H1 (cell line): ENCODE data around the gene ABTB1. TPM values are rescaled to one million over a fixed set of nuclear protein-coding genes. Genes with fewer than 3 reads are reported as not detected.

ENCODE experiments used
- CTCF ChIA-PET: fragments of 300-600 bp; sonication (Branson Sonifier 250); formaldehyde crosslinking; loops from one replicate; lab custom pipeline; 2021; ENCODE audit not compliant: partially characterized antibody; lab: Charles Lee
- POLR2A ChIA-PET: fragments of 300-600 bp; sonication (Branson Sonifier 250); formaldehyde crosslinking; loops from one replicate; lab custom pipeline; 2021; ENCODE audit warnings: inconsistent platforms; ENCODE audit not compliant: partially characterized antibody; lab: Charles Lee
- DNase-seq, 2 experiments: peaks; one replicate each; pipeline versions ENCODE4 v3.0.0 to v3.0.0-alpha.2; 2010 to 2022; ENCODE audit warnings: low spot score in 2 of 2, low read depth in 1 of 2, mixed read lengths in 1 of 2
- FAIRE-seq: peaks from 2 replicates; lab custom pipeline; 2011; peaks lifted over from hg19 to GRCh38; lab: Jason Lieb, UNC
- H2AFZ ChIP-seq: 2 replicates; pipeline ENCODE4 v1.8.1; 2012; ENCODE audit warnings: low read length, inconsistent platforms
- H2AK5ac ChIP-seq: 2 replicates; pipeline ENCODE4 v1.6.1; 2013; ENCODE audit warnings: low read depth, low read length
- H2BK120ac ChIP-seq: replicated peaks from 2 replicates; pipeline ENCODE3; 2013; ENCODE audit warnings: low read depth, low read length, inconsistent platforms
- H2BK12ac ChIP-seq: 2 replicates; pipeline ENCODE4 v1.6.1; 2013; ENCODE audit warnings: low read depth, low read length
- H2BK15ac ChIP-seq: 2 replicates; pipeline ENCODE4 v1.6.1; 2013; ENCODE audit warnings: low read length
- H2BK20ac ChIP-seq: 2 replicates; pipeline ENCODE4 v1.6.1; 2013; ENCODE audit warnings: low read length
- H2BK5ac ChIP-seq: 2 replicates; pipeline ENCODE4 v1.6.1; 2013; ENCODE audit warnings: low read depth, low read length
- H3K14ac ChIP-seq: 2 replicates; pipeline ENCODE4 v1.6.1; 2013; ENCODE audit warnings: inconsistent platforms; ENCODE audit not compliant: insufficient read length
- H3K18ac ChIP-seq: 2 replicates; pipeline ENCODE4 v1.6.1; 2013; ENCODE audit warnings: low read length; ENCODE audit errors: extremely low read depth
- H3K23ac ChIP-seq: 2 replicates; pipeline ENCODE4 v1.6.1; 2013; ENCODE audit warnings: inconsistent platforms; ENCODE audit not compliant: insufficient read length
- H3K23me2 ChIP-seq: 2 replicates; pipeline ENCODE4 v1.6.1; 2013; ENCODE audit warnings: low read depth, low read length
- H3K27ac ChIP-seq: 2 replicates; pipeline ENCODE4 v1.6.1; 2011; ENCODE audit warnings: low read depth, low read length, inconsistent platforms
- H3K27me3 ChIP-seq, 4 experiments: replicated peaks in 1 of 4; 1 replicate in 1 of 4; 2 replicates in 3 of 4; pipeline versions ENCODE4 v1.6.1 to v1.8.1; 2011 to 2013; ENCODE audit warnings: low read length in 3 of 4, mild to moderate bottlenecking in 3 of 4, inconsistent platforms in 2 of 4, mixed read lengths in 2 of 4, moderate library complexity in 1 of 4; ENCODE audit not compliant: control insufficient read depth in 3 of 4, insufficient read depth in 3 of 4; ENCODE audit errors: extremely low read depth in 1 of 4
- H3K36me3 ChIP-seq, 4 experiments: 2 replicates each; pipeline versions ENCODE4 v1.6.1 to v1.8.1; 2011 to 2013; ENCODE audit warnings: mild to moderate bottlenecking in 4 of 4, low read length in 3 of 4, moderate library complexity in 2 of 4, control low read depth in 1 of 4, inconsistent platforms in 1 of 4; ENCODE audit not compliant: insufficient read depth in 4 of 4, control insufficient read depth in 2 of 4
- H3K4ac ChIP-seq: replicated peaks from 2 replicates; pipeline ENCODE3; 2013; ENCODE audit warnings: low read length, low read depth, mixed read lengths, inconsistent platforms; ENCODE audit not compliant: insufficient read length
- H3K4me1 ChIP-seq, 4 experiments: replicated peaks in 1 of 4; 1 replicate in 1 of 4; 2 replicates in 3 of 4; pipeline versions ENCODE4 v1.6.1 to v1.8.1; 2011 to 2013; ENCODE audit warnings: low read length in 3 of 4, inconsistent platforms in 2 of 4, mixed read lengths in 1 of 4; ENCODE audit not compliant: insufficient read depth in 4 of 4, control insufficient read depth in 3 of 4
- H3K4me2 ChIP-seq, 2 experiments: 2 replicates each; pipeline versions ENCODE4 v1.6.1 to v1.8.1; 2011 to 2013; ENCODE audit warnings: low read depth in 2 of 2, low read length in 2 of 2, control low read depth in 1 of 2, inconsistent platforms in 1 of 2, mild to moderate bottlenecking in 1 of 2; ENCODE audit not compliant: insufficient read depth in 1 of 2
- H3K4me3 ChIP-seq, 4 experiments: fragments of 200-600, 300-600 bp in 1 of 4; sonication (generic), shearing (Covaris generic), sonication (Bioruptor Twin) in 1 of 4; 2 replicates each; pipeline versions ENCODE4 v1.5.1 to v1.8.1; 2011 to 2016; ENCODE audit warnings: low read length in 4 of 4, low read depth in 3 of 4, control low read depth in 2 of 4, inconsistent platforms in 2 of 4, mild to moderate bottlenecking in 2 of 4, mixed read lengths in 1 of 4, moderate library complexity in 1 of 4; ENCODE audit not compliant: insufficient read depth in 2 of 4; ENCODE audit errors: extremely low read depth in 1 of 4
- H3K56ac ChIP-seq: replicated peaks from 2 replicates; pipeline ENCODE3; 2013; ENCODE audit warnings: low read depth, mild to moderate bottlenecking, mixed read lengths, low read length, inconsistent platforms; ENCODE audit not compliant: insufficient read length
- H3K79me1 ChIP-seq: 2 replicates; pipeline ENCODE4 v1.6.1; 2013; ENCODE audit warnings: low read depth, low read length, control low read depth
- H3K79me2 ChIP-seq, 2 experiments: 2 replicates each; pipeline versions ENCODE4 v1.6.1 to v1.8.1; 2012 to 2013; ENCODE audit warnings: low read length in 2 of 2, mild to moderate bottlenecking in 2 of 2, inconsistent platforms in 1 of 2; ENCODE audit not compliant: insufficient read depth in 2 of 2, control insufficient read depth in 1 of 2
- H3K9ac ChIP-seq, 4 experiments: replicated peaks in 1 of 4; 1 replicate in 1 of 4; 2 replicates in 3 of 4; pipeline versions ENCODE4 v1.6.1 to v1.8.1; 2011 to 2013; ENCODE audit warnings: low read depth in 3 of 4, low read length in 3 of 4, control low read depth in 2 of 4, mild to moderate bottlenecking in 2 of 4, moderate library complexity in 2 of 4, inconsistent platforms in 1 of 4; ENCODE audit errors: extremely low read depth in 1 of 4
- H3K9me3 ChIP-seq, 2 experiments: 2 replicates each; pipeline versions ENCODE4 v1.6.1 to v1.8.1; 2012 to 2013; ENCODE audit warnings: mild to moderate bottlenecking in 2 of 2, moderate library complexity in 2 of 2, control low read depth in 1 of 2, inconsistent platforms in 1 of 2, low read depth in 1 of 2, low read length in 1 of 2, mixed read lengths in 1 of 2; ENCODE audit not compliant: insufficient read depth in 2 of 2
- H4K20me1 ChIP-seq, 2 experiments: replicated peaks in 1 of 2; 2 replicates each; pipeline versions ENCODE3 to v1.8.1; 2011 to 2013; ENCODE audit warnings: inconsistent platforms in 2 of 2, low read length in 2 of 2, mild to moderate bottlenecking in 1 of 2; ENCODE audit not compliant: insufficient read depth in 2 of 2, control insufficient read depth in 1 of 2
- H4K5ac ChIP-seq: 2 replicates; pipeline ENCODE4 v1.6.1; 2013; ENCODE audit warnings: low read length, low read depth, mixed read lengths, inconsistent platforms; ENCODE audit not compliant: insufficient read length
- H4K8ac ChIP-seq: 2 replicates; pipeline ENCODE4 v1.8.0; 2013; ENCODE audit warnings: mild to moderate bottlenecking, moderate library complexity, low read length, inconsistent platforms; ENCODE audit not compliant: insufficient read depth; ENCODE audit errors: extremely low read depth
- H4K91ac ChIP-seq: replicated peaks from 2 replicates; pipeline ENCODE3; 2013; ENCODE audit warnings: low read length, mixed read lengths, inconsistent platforms; ENCODE audit not compliant: insufficient read length
- E2F6 ChIP-seq: IDR thresholded peaks from 2 replicates; pipeline ENCODE4 v1.6.1; 2012; ENCODE audit warnings: inconsistent platforms
- EP300 ChIP-seq, 2 experiments: IDR thresholded peaks; 1 replicate in 1 of 2; 2 replicates in 1 of 2; pipeline ENCODE4 v1.6.1; 2011 to 2012; ENCODE audit warnings: low read depth in 2 of 2, low read length in 2 of 2, mild to moderate bottlenecking in 2 of 2, borderline replicate concordance in 1 of 2, inconsistent platforms in 1 of 2, moderate library complexity in 1 of 2
- KDM5A ChIP-seq: fragments of 200-600 bp; IDR thresholded peaks from 2 replicates; pipeline ENCODE4 v1.7.1; 2012; ENCODE audit warnings: mild to moderate bottlenecking, low read length, inconsistent platforms, mixed read lengths
- MAFK ChIP-seq: IDR thresholded peaks from 2 replicates; pipeline ENCODE4 v1.6.1; 2012; ENCODE audit warnings: low read depth, mild to moderate bottlenecking, improper control_type of control experiment, low read length
- RXRA ChIP-seq: IDR thresholded peaks from 2 replicates; pipeline ENCODE4 v1.6.1; 2011; ENCODE audit warnings: low read depth, mild to moderate bottlenecking, low read length, moderate library complexity; ENCODE audit not compliant: insufficient read depth
- SIRT6 ChIP-seq: IDR thresholded peaks from one replicate; pipeline ENCODE4 v1.7.1; 2012; ENCODE audit warnings: low read length, inconsistent platforms
- SP1 ChIP-seq: IDR thresholded peaks from 2 replicates; pipeline ENCODE4 v1.6.1; 2011; ENCODE audit warnings: low read depth, low read length
- TAF7 ChIP-seq: optimal IDR thresholded peaks from 2 replicates; pipeline ENCODE3; 2011; ENCODE audit warnings: low read depth, mild to moderate bottlenecking, inconsistent platforms, low read length, moderate library complexity, borderline replicate concordance
- WGBS, 2 experiments: shearing (Covaris generic) in 1 of 2; methylation state at CpG; one replicate each; pipeline versions ENCODE4 v1.1.6 to v1.1.7; 2013 to 2015; ENCODE audit warnings: low lambda C conversion rate in 2 of 2, mixed read lengths in 2 of 2, inconsistent platforms in 1 of 2, low coverage in 1 of 2, missing lambda C conversion rate in 1 of 2; ENCODE audit not compliant: insufficient replicate concordance in 2 of 2, insufficient coverage in 1 of 2, insufficient read length in 1 of 2; ENCODE audit errors: extremely low coverage in 1 of 2, missing lambda C conversion rate in 1 of 2; 5-methylcytosine and 5-hydroxymethylcytosine counted together
- polyA plus RNA-seq, 7 experiments: library from polyadenylated mRNA; depleted of rRNA in 3 of 7; stranded (reverse) in 5 of 7; unstranded in 2 of 7; fragments of >200 nt in 5 of 7; fragments of 200-250 nt in 2 of 7; gene quantifications; 1 replicate in 5 of 7; 2 replicates in 1 of 7; 4 replicates in 1 of 7; pipeline versions ENCODE4 v1.2.1 to v1.2.3, GENCODE V29; 2011 to 2013; ENCODE audit warnings: missing spikeins in 2 of 7, mixed read lengths in 2 of 7
- total RNA-seq: library from RNA; stranded (reverse); fragmentation: NEBNext Ultra II Directional; extraction: Animal tissue kit (Norgen Biotek cat#: 25700); gene quantifications from 2 replicates; pipeline ENCODE4 v1.2.1, GENCODE V29; 2021

The ABTB1 gene
- total and polyA plus RNA-seq, 2 of the 8 experiments (the other 6 are each of a cell fraction or from before 2014, with no cell fraction given) = 7.1 to 9.4 TPM

DNA sequence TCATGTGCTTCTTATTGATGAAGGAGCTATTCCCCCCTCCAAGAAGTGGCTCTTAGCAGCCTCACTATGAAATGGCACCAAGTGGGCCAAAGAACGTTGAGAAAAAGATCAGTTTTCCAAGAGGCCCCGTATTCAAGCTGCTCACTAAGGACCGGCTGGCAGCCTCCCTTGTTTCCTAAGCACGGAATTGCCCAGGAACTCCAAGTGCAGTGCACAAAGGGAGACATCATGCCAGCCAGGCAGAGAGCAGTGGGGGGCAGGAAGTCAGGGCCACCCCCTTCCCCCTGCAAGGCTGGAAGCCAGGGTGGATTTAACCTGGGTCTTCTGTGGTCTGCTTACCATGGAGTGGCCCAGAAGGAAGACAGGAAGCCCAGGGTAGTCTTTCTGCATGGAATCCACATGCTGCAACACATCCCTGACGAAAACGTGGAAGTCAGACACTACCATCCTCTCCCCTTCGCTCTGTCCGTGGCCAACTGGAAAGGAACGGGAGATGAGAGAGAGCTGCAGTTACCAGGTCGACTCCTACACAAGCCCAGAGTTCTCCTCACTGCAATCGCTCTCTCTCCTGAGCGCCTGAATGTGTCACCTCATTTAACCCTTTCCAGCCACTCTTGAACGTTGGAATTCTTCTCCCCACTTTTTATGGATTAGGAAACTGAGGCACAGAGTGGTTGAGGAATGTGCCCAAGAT, 49.5 kb downstream of the ABTB1 start:
- no peak overlapping the region for H3K4me3 ChIP-seq
- H3K14ac ChIP-seq = no peak overlapping the region
- no peak overlapping the region for H2BK120ac ChIP-seq
- H2AK5ac ChIP-seq = no peak overlapping the region
- no peak overlapping the region; the same call in 1 of the 2 replicates for H2BK12ac ChIP-seq
- no peaks in the 10 kb centered on the region for H3K79me1 ChIP-seq
- no peaks in the 10 kb centered on the region for H3K79me2 ChIP-seq
- H3K36me3 ChIP-seq = no peaks in the 10 kb centered on the region
- no peak overlapping the region; the same call in 1 of the 2 replicates for H4K8ac ChIP-seq
- 0 out of 2 replicates have a peak overlapping the region, but pooled peaks have one; percentile 13 for H3K18ac ChIP-seq
- no peak overlapping the region for H3K9ac ChIP-seq
- no peak overlapping the region for H3K4ac ChIP-seq
- H3K4me2 ChIP-seq = peak overlapping the region; percentile 13 to 20; a peak in 1 of 4 replicates
- no peaks in the 10 kb centered on the region for H4K20me1 ChIP-seq
- H2BK5ac ChIP-seq = no peak overlapping the region; the same call in 1 of the 2 replicates
- no peak overlapping the region for H3K27ac ChIP-seq
- no peaks in the 10 kb centered on the region; the same call in 1 of the 2 replicates for H3K23me2 ChIP-seq
- POLR2A ChIA-PET = no interaction called here
- DNase-seq (no peak), FAIRE-seq (no peak)
- peak overlapping the region; percentile 55; the same call in 1 of the 2 replicates for H2BK15ac ChIP-seq
- H4K91ac ChIP-seq = no peak overlapping the region
- H3K27me3 ChIP-seq = no peaks in the 10 kb centered on the region
- no peak overlapping the region for H2AFZ ChIP-seq
- H3K4me1 ChIP-seq = peaks cover 0 to 14% (median 6%) of the 10 kb centered on the region in 4 experiments; a peak in 5 of 7 replicates
- CTCF ChIA-PET = interaction anchor here (0.7 to 1.5 kb wide), 3 partner anchors 10 to 39 kb away, joined by 3 read pairs; no protein-coding TSS in a partner anchor
- no peak overlapping the region for H4K5ac ChIP-seq
- H3K9me3 ChIP-seq = no peaks in the 10 kb centered on the region
- no peak overlapping the region for H3K56ac ChIP-seq
- no peak overlapping the region for H3K23ac ChIP-seq
- WGBS, 2 experiments = 74% methylated on average over 13 of the region's 13 CpGs; no CpG with 5 or more reads in 1 of the 2 experiments
- H2BK20ac ChIP-seq = no peak overlapping the region
- TF ChIP-seq TAF7 (no peak), KDM5A (no peak), SP1 (no peak), MAFK (no peak), SIRT6 (no peak), EP300 (IDR thresholded peaks at IDR 0.05; ENCODE audit: borderline replicate concordance in 1 of 2, low read depth in 2 of 2, low read length in 2 of 2) (no peak), E2F6 (no peak), RXRA (no peak)
